HepG2 (cell line): ENCODE results near the gene NUDT17. TPM values are rescaled to one million over a fixed set of nuclear protein-coding genes. Genes with fewer than 3 reads are reported as not detected.

ENCODE experiments used
- ATAD3A ChIP-seq: sonication (generic); formaldehyde crosslinking; IDR thresholded peaks from 2 replicates; pipeline ENCODE4 v1.4.0; 2020; ENCODE audit warnings: missing genetic modification reagents
- CEBPG ChIP-seq: IDR thresholded peaks from 2 replicates; pipeline ENCODE4 v1.6.1; 2016
- DNMT1 ChIP-seq: sonication (generic); formaldehyde crosslinking; IDR thresholded peaks from 2 replicates; pipeline ENCODE4 v1.5.1; 2020; ENCODE audit warnings: mild to moderate bottlenecking, missing genetic modification reagents
- KDM1A ChIP-seq: IDR thresholded peaks from 2 replicates; pipeline ENCODE4 v1.6.1; 2016; ENCODE audit warnings: missing compliant biosample characterization
- KLF11 ChIP-seq: IDR thresholded peaks from 2 replicates; pipeline ENCODE4 v1.6.1; 2016; ENCODE audit warnings: missing compliant biosample characterization
- NFIB ChIP-seq: sonication (generic); formaldehyde crosslinking; IDR thresholded peaks from 2 replicates; pipeline ENCODE4 v1.9.0; 2021; ENCODE audit warnings: missing genetic modification reagents, mild to moderate bottlenecking, borderline replicate concordance
- POGZ ChIP-seq: sonication (generic); formaldehyde crosslinking; IDR thresholded peaks from 2 replicates; pipeline ENCODE4 v1.4.0; 2020; ENCODE audit warnings: mild to moderate bottlenecking, missing genetic modification reagents
- SAFB2 ChIP-seq: sonication (generic); formaldehyde crosslinking; IDR thresholded peaks from 2 replicates; pipeline ENCODE4 v1.5.1; 2020; ENCODE audit warnings: missing genetic modification reagents, low read depth, mild to moderate bottlenecking, borderline replicate concordance
- TBL1XR1 ChIP-seq: fragments of 150-350 bp; IDR thresholded peaks from 2 replicates; pipeline ENCODE4 v1.6.1; 2014; ENCODE audit warnings: borderline replicate concordance, low read length; ENCODE audit not compliant: partially characterized antibody
- TOPORS ChIP-seq: sonication (generic); formaldehyde crosslinking; IDR thresholded peaks from 2 replicates; pipeline ENCODE4 v1.8.0; 2023; ENCODE audit warnings: mild to moderate bottlenecking, missing genetic modification reagents
- ZBTB37 ChIP-seq: sonication (generic); formaldehyde crosslinking; IDR thresholded peaks from 2 replicates; pipeline ENCODE4 v1.4.0; 2020; ENCODE audit warnings: mild to moderate bottlenecking, missing genetic modification reagents
- ZFP90 ChIP-seq: sonication (generic); formaldehyde crosslinking; IDR thresholded peaks from 2 replicates; pipeline ENCODE4 v1.8.0; 2022; ENCODE audit warnings: missing genetic modification reagents, mild to moderate bottlenecking, inconsistent platforms, borderline replicate concordance
- ZNF136 ChIP-seq: sonication (generic); formaldehyde crosslinking; IDR thresholded peaks from 2 replicates; pipeline ENCODE4 v1.8.1; 2022; ENCODE audit warnings: low read depth, mild to moderate bottlenecking, moderate library complexity, missing genetic modification reagents
- ZNF274 ChIP-seq: sonication (generic); formaldehyde crosslinking; IDR thresholded peaks from 2 replicates; pipeline ENCODE4 v1.5.1; 2020; ENCODE audit warnings: mild to moderate bottlenecking, missing genetic modification reagents
- ZNF501 ChIP-seq: sonication (generic); formaldehyde crosslinking; IDR thresholded peaks from 2 replicates; pipeline ENCODE4 v1.5.1; 2020; ENCODE audit warnings: mild to moderate bottlenecking, moderate library complexity, missing genetic modification reagents
- ZNF614 ChIP-seq: IDR thresholded peaks from 2 replicates; pipeline ENCODE4 v1.6.1; 2018; ENCODE audit warnings: missing biosample characterization, missing genetic modification reagents, inconsistent platforms, borderline replicate concordance
- polyA plus RNA-seq, 8 experiments: library from polyadenylated mRNA; depleted of rRNA in 3 of 8; stranded (reverse) in 7 of 8; unstranded in 1 of 8; fragments of >200 nt; fragmentation: Illumina TruSeq in 4 of 8; extraction: Trizol in 4 of 8; gene quantifications; 2 replicates each; pipeline versions ENCODE4 v1.2.1 to v1.2.3, GENCODE V29; 2011 to 2016; ENCODE audit warnings: low read depth in 4 of 8, missing spikeins in 1 of 8, mixed read lengths in 1 of 8; ENCODE audit not compliant: insufficient read depth in 1 of 8
- total RNA-seq, 5 experiments: library from RNA; depleted of rRNA; stranded (reverse); fragments of >200 nt; fragmentation: Illumina TruSeq; extraction: Trizol; gene quantifications; 2 replicates each; pipeline ENCODE4 v1.2.3, GENCODE V29; 2016; ENCODE audit warnings: low read depth in 1 of 5
- TF ChIP-seq, protein P1 (sequence below): sonication (generic); formaldehyde crosslinking; conservative IDR thresholded peaks from 2 replicates; pipeline ENCODE4 v1.8.0; 2022; ENCODE audit warnings: low read depth, missing genetic modification reagents
- TF ChIP-seq, protein P2 (sequence below), 2 experiments: sonication (generic) in 1 of 2; formaldehyde crosslinking in 1 of 2; IDR thresholded peaks; 2 replicates each; pipeline versions ENCODE4 v1.4.0 to v1.6.1; 2018 to 2020; ENCODE audit warnings: missing genetic modification reagents in 2 of 2, borderline replicate concordance in 1 of 2, low read depth in 1 of 2, mild to moderate bottlenecking in 1 of 2, missing biosample characterization in 1 of 2
- TF ChIP-seq, protein P3 (sequence below): sonication (generic); formaldehyde crosslinking; IDR thresholded peaks from 2 replicates; pipeline ENCODE4 v1.4.0; 2020; ENCODE audit warnings: missing genetic modification reagents
- TF ChIP-seq, protein P4 (sequence below): sonication (generic); formaldehyde crosslinking; IDR thresholded peaks from 2 replicates; pipeline ENCODE4 v1.8.1; 2022; ENCODE audit warnings: mild to moderate bottlenecking, missing genetic modification reagents

The NUDT17 gene
- total and polyA plus RNA-seq, 2 of the 13 experiments (the other 11 are each of a cell fraction or from before 2014, with no cell fraction given): 2.6 to 5.8 TPM

GRCh38 chr1:145891587-145892485 is 46.4 kb downstream of the NUDT17 start (continued):
- TF ChIP-seq TBL1XR1: no peak
- peak; percentile 73 for TF ChIP-seq ZNF614 (CRISPR knock-in tag)
- no peak for TF ChIP-seq ZNF274 (CRISPR knock-in tag)
- peak; percentile 84 for TF ChIP-seq POGZ
- peak; percentile 32; the same call in 1 of the 2 replicates for TF ChIP-seq SAFB2 (CRISPR knock-in tag)
- no peak for TF ChIP-seq KDM1A
- no peak for TF ChIP-seq ZBTB37 (CRISPR knock-in tag)
- TF ChIP-seq CEBPG: peak; percentile 34; the same call in 1 of the 2 replicates
- TF ChIP-seq ZFP90: peak; percentile 72; the same call in 1 of the 2 replicates
- no peak for TF ChIP-seq NFIB (CRISPR knock-in tag)
- TF ChIP-seq ATAD3A (CRISPR knock-in tag): no peak
- no peak for TF ChIP-seq TOPORS (CRISPR knock-in tag)
- TF ChIP-seq, protein P1, sequence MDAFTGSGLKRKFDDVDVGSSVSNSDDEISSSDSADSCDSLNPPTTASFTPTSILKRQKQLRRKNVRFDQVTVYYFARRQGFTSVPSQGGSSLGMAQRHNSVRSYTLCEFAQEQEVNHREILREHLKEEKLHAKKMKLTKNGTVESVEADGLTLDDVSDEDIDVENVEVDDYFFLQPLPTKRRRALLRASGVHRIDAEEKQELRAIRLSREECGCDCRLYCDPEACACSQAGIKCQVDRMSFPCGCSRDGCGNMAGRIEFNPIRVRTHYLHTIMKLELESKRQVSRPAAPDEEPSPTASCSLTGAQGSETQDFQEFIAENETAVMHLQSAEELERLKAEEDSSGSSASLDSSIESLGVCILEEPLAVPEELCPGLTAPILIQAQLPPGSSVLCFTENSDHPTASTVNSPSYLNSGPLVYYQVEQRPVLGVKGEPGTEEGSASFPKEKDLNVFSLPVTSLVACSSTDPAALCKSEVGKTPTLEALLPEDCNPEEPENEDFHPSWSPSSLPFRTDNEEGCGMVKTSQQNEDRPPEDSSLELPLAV (CRISPR knock-in tag): no peak
- no peak for TF ChIP-seq ZNF136 (CRISPR knock-in tag)
- peak; percentile 89 for TF ChIP-seq ZNF501 (CRISPR knock-in tag)
- TF ChIP-seq, protein P2, sequence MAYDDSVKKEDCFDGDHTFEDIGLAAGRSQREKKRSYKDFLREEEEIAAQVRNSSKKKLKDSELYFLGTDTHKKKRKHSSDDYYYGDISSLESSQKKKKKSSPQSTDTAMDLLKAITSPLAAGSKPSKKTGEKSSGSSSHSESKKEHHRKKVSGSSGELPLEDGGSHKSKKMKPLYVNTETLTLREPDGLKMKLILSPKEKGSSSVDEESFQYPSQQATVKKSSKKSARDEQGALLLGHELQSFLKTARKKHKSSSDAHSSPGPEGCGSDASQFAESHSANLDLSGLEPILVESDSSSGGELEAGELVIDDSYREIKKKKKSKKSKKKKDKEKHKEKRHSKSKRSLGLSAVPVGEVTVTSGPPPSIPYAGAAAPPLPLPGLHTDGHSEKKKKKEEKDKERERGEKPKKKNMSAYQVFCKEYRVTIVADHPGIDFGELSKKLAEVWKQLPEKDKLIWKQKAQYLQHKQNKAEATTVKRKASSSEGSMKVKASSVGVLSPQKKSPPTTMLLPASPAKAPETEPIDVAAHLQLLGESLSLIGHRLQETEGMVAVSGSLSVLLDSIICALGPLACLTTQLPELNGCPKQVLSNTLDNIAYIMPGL (CRISPR knock-in tag; IDR thresholded peaks at IDR 0.05; ENCODE audit: borderline replicate concordance in 1 of 2, low read depth in 1 of 2): peak; percentile 88 to 92; a peak in 3 of 4 replicates
- TF ChIP-seq KLF11 (CRISPR knock-in tag): no peak
- TF ChIP-seq, protein P3, sequence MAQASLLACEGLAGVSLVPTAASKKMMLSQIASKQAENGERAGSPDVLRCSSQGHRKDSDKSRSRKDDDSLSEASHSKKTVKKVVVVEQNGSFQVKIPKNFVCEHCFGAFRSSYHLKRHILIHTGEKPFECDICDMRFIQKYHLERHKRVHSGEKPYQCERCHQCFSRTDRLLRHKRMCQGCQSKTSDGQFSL: no peak
- TF ChIP-seq, protein P4, sequence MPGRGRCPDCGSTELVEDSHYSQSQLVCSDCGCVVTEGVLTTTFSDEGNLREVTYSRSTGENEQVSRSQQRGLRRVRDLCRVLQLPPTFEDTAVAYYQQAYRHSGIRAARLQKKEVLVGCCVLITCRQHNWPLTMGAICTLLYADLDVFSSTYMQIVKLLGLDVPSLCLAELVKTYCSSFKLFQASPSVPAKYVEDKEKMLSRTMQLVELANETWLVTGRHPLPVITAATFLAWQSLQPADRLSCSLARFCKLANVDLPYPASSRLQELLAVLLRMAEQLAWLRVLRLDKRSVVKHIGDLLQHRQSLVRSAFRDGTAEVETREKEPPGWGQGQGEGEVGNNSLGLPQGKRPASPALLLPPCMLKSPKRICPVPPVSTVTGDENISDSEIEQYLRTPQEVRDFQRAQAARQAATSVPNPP (CRISPR knock-in tag): peak; percentile 34; the same call in 1 of the 2 replicates
- no peak for TF ChIP-seq DNMT1
